ENCODE data around the gene GEMIN2.

GRCh38 chr14:39145266-39145966 is 31.3 kb downstream of the GEMIN2 start:
- no peak for TF ChIP-seq CTCF (IDR thresholded peaks at IDR 0.05; ENCODE audit: low read length)
- no peak for TF ChIP-seq EZH2 (IDR thresholded peaks at IDR 0.05; ENCODE audit: borderline replicate concordance, low read length)

Data from OCI-LY1 (cell line).